OCI-LY1 (cell line): ENCODE results near the gene CTIF.

Source experiments
- H2AFZ ChIP-seq: fragments of 200-600 bp; sonication (generic), shearing (Covaris generic); 2 replicates; pipeline ENCODE4 v1.6.0; 2014; ENCODE audit warnings: antibody characterized with exemption, mild to moderate bottlenecking, low read length
- H3F3A ChIP-seq: fragments of 200-600 bp; sonication (generic), shearing (Covaris generic); 2 replicates; pipeline ENCODE4 v1.6.0; 2014; ENCODE audit warnings: mild to moderate bottlenecking, antibody characterized with exemption, low read length, moderate library complexity; ENCODE audit not compliant: insufficient read depth
- H3K27ac ChIP-seq: fragments of 200-600 bp; sonication (generic); 2 replicates; pipeline ENCODE4 v1.5.1; 2014; ENCODE audit warnings: low read length, mixed run types, mild to moderate bottlenecking, low read depth; ENCODE audit not compliant: poor library complexity, severe bottlenecking
- H3K27me3 ChIP-seq: fragments of 200-600 bp; sonication (generic); 2 replicates; pipeline ENCODE4 v1.6.0; 2014; ENCODE audit warnings: antibody characterized with exemption, mild to moderate bottlenecking, low read length, moderate library complexity; ENCODE audit not compliant: insufficient read depth
- H3K36me3 ChIP-seq: fragments of 200-600 bp; sonication (generic); 2 replicates; pipeline ENCODE4 v1.6.1; 2014; ENCODE audit warnings: mild to moderate bottlenecking, antibody characterized with exemption, low read length, moderate library complexity, mixed read lengths; ENCODE audit not compliant: insufficient read depth
- H3K4me1 ChIP-seq: fragments of 200-600 bp; sonication (generic); 2 replicates; pipeline ENCODE4 v1.5.1; 2014; ENCODE audit warnings: mild to moderate bottlenecking, low read length, moderate library complexity; ENCODE audit not compliant: insufficient read depth, severe bottlenecking
- H3K4me2 ChIP-seq: fragments of 200-600 bp; sonication (generic), shearing (Covaris generic); 2 replicates; pipeline ENCODE4 v1.6.1; 2014; ENCODE audit warnings: low read length
- H3K4me3 ChIP-seq: fragments of 200-600 bp; sonication (generic); 2 replicates; pipeline ENCODE4 v1.5.1; 2014; ENCODE audit warnings: low read length, low read depth, mild to moderate bottlenecking, mixed read lengths; ENCODE audit not compliant: poor library complexity, severe bottlenecking
- H3K79me2 ChIP-seq: fragments of 200-600 bp; shearing (Covaris generic); 2 replicates; pipeline ENCODE4 v1.6.1; 2016; ENCODE audit warnings: mixed run types, low read length, mixed read lengths; ENCODE audit not compliant: insufficient read depth
- H3K9ac ChIP-seq: fragments of 200-600 bp; sonication (generic), shearing (Covaris generic); 2 replicates; pipeline ENCODE4 v1.6.1; 2014; ENCODE audit warnings: mild to moderate bottlenecking, low read length, mixed read lengths
- H3K9me2 ChIP-seq: fragments of 200-600 bp; sonication (generic), shearing (Covaris generic); 2 replicates; pipeline ENCODE4 v1.6.1; 2014; ENCODE audit warnings: low read depth, mild to moderate bottlenecking, low read length, mixed read lengths
- H3K9me3 ChIP-seq: fragments of 200-600 bp; shearing (Covaris generic); 2 replicates; pipeline ENCODE4 v1.6.1; 2014; ENCODE audit warnings: low read length, mixed read lengths
- H4K20me1 ChIP-seq: fragments of 200-600 bp; sonication (generic), shearing (Covaris generic); 2 replicates; pipeline ENCODE4 v1.6.0; 2016; ENCODE audit warnings: mild to moderate bottlenecking, low read length; ENCODE audit not compliant: insufficient read depth
- CTCF ChIP-seq: fragments of 200-600 bp; sonication (generic), shearing (Covaris generic); IDR thresholded peaks from 2 replicates; pipeline ENCODE4 v1.5.1; 2017; ENCODE audit warnings: mild to moderate bottlenecking, antibody characterized with exemption, low read length, moderate library complexity, mixed read lengths
- EZH2 ChIP-seq: fragments of 200-600 bp; sonication (generic), shearing (Covaris generic); IDR thresholded peaks from 2 replicates; pipeline ENCODE4 v1.8.0; 2017; ENCODE audit warnings: borderline replicate concordance, mixed run types, mild to moderate bottlenecking, antibody characterized with exemption, low read length, moderate library complexity, mixed read lengths

CTIF gene

GRCh38 chr18:48871391-48872166 lies 332.7 kb downstream of the CTIF start:
- H2AFZ ChIP-seq = no peak overlapping the region

GRCh38 chr18:48872234-48873145 lies 333.7 kb downstream of the CTIF start:
- no peak overlapping the region for H2AFZ ChIP-seq
- H3K27ac ChIP-seq = no peak overlapping the region
- peaks cover 12% of the 10 kb centered on the region for H3K4me1 ChIP-seq
- no peak overlapping the region for H3K4me2 ChIP-seq
- H3K9ac ChIP-seq = no peak overlapping the region
- H4K20me1 ChIP-seq = no peaks in the 10 kb centered on the region
- no peaks in the 10 kb centered on the region for H3F3A ChIP-seq
- H3K36me3 ChIP-seq = no peaks in the 10 kb centered on the region
- no peaks in the 10 kb centered on the region for H3K9me2 ChIP-seq
- H3K4me3 ChIP-seq = no peak overlapping the region
- H3K79me2 ChIP-seq = no peaks in the 10 kb centered on the region
- TF ChIP-seq CTCF (no peak), EZH2 (no peak)
- 0 out of 2 replicates have a peak, but pooled peaks cover 13% of the 10 kb centered on the region for H3K27me3 ChIP-seq
- H3K9me3 ChIP-seq = no peaks in the 10 kb centered on the region

More at GRCh38 chr18:48871391-48872166, 332.7 kb downstream of the CTIF start:
- Histone ChIP-seq H3K9me2 (no peaks in the 10 kb centered on the region), H3K36me3 (no peaks in the 10 kb centered on the region), H3F3A (no peaks in the 10 kb centered on the region), H3K9ac (no peak overlapping the region), H3K9me3 (no peaks in the 10 kb centered on the region), H3K4me1 (peaks cover 12% of the 10 kb centered on the region), H3K27me3 (0 out of 2 replicates have a peak, but pooled peaks cover 13% of the 10 kb centered on the region), H3K27ac (no peak overlapping the region), H4K20me1 (no peaks in the 10 kb centered on the region), H3K79me2 (no peaks in the 10 kb centered on the region), H3K4me3 (no peak overlapping the region), H3K4me2 (no peak overlapping the region)
- no peak for TF ChIP-seq CTCF
- no peak for TF ChIP-seq EZH2

DNA sequence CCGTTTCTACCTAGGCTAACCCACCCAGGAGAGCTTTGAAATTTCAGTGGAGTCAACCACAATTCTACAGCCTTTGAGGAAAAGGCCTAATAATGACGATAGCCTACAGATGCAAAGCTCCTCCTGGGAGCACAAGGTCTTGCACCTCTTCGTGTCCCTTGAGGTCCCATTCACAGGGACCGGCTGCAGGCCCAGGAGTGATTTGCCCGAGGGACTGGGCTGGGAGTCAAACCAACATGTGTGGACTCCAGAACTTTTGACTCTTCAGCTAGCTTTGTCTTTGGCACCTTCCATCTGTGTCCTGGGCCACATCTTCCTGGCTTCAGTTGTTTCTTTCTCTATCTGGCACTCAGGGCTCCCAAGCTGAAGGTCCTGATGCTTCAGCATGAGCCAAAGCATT lies 335.4 kb downstream of the CTIF start:
- Histone ChIP-seq H3K4me3 (no peak overlapping the region), H3K4me1 (peaks cover 2% of the 10 kb centered on the region), H3K9me3 (no peaks in the 10 kb centered on the region), H3K4me2 (no peak overlapping the region), H2AFZ (no peak overlapping the region), H3K27ac (no peak overlapping the region), H3K36me3 (no peaks in the 10 kb centered on the region), H3K27me3 (0 out of 2 replicates have a peak, but pooled peaks cover 13% of the 10 kb centered on the region), H3K9ac (no peak overlapping the region), H3K79me2 (no peaks in the 10 kb centered on the region), H4K20me1 (no peaks in the 10 kb centered on the region), H3K9me2 (no peaks in the 10 kb centered on the region), H3F3A (no peaks in the 10 kb centered on the region)
- TF ChIP-seq EZH2 (no peak), CTCF (no peak)
